HEK293 (cell line): ENCODE measurements around the gene PCDHB1.
A peak's percentile ranks its signal among the peaks of the same experiment; 100 is the strongest.

Source experiments
- CTCF ChIA-PET: fragments of 350-600 bp; formaldehyde crosslinking; extraction: SDS; loops from one replicate; lab custom pipeline; 2021; ENCODE audit warnings: antibody characterized with exemption; lab: Yijun Ruan, JAX
- POLR2A ChIA-PET: fragments of 300-600 bp; formaldehyde crosslinking; extraction: SDS; loops from one replicate; lab custom pipeline; 2020; ENCODE audit warnings: antibody characterized with exemption, inconsistent platforms; lab: Yijun Ruan, JAX
- H3K27ac ChIP-seq: fragments of 200-500 bp; sonication (Bioruptor generic); 2 replicates; pipeline ENCODE4 v1.5.1; 2014; ENCODE audit warnings: low read depth, low read length, control low read depth, inconsistent platforms; ENCODE audit errors: extremely low read depth
- H3K36me3 ChIP-seq, 2 experiments: fragments of 200-500 bp in 1 of 2; sonication (Bioruptor generic) in 1 of 2; 1 replicate in 1 of 2; 2 replicates in 1 of 2; pipeline ENCODE4 v1.5.1; 2014 to 2017; ENCODE audit warnings: inconsistent platforms in 2 of 2, low read length in 2 of 2; ENCODE audit not compliant: control insufficient read depth in 2 of 2, insufficient read depth in 1 of 2
- H3K4me1 ChIP-seq: fragments of 200-500 bp; sonication (Bioruptor generic); 2 replicates; pipeline ENCODE4 v1.5.1; 2014; ENCODE audit warnings: mild to moderate bottlenecking, low read length, inconsistent platforms; ENCODE audit not compliant: control insufficient read depth, insufficient read depth
- H3K4me3 ChIP-seq: 2 replicates; pipeline ENCODE4 v1.5.1; 2011; ENCODE audit warnings: low read depth, mild to moderate bottlenecking, control low read depth, low read length, moderate library complexity
- H3K9me3 ChIP-seq: fragments of 200-500 bp; sonication (Bioruptor generic); 2 replicates; pipeline ENCODE4 v1.5.1; 2014; ENCODE audit warnings: low read depth, low read length, inconsistent platforms; ENCODE audit not compliant: control insufficient read depth, insufficient read depth
- AEBP2 ChIP-seq: fragments of 450-650 bp; formaldehyde crosslinking; IDR thresholded peaks from 2 replicates; pipeline ENCODE4 v1.5.1; 2016; ENCODE audit warnings: missing biosample characterization, missing genetic modification characterization, borderline replicate concordance
- BCL11B ChIP-seq: fragments of 450-650 bp; formaldehyde crosslinking; IDR thresholded peaks from 2 replicates; pipeline ENCODE4 v1.5.1; 2016; ENCODE audit warnings: low read depth, missing biosample characterization, missing genetic modification characterization
- HIC1 ChIP-seq: fragments of 450-650 bp; formaldehyde crosslinking; IDR thresholded peaks from 2 replicates; pipeline ENCODE4 v1.5.1; 2016; ENCODE audit warnings: missing biosample characterization, missing genetic modification characterization
- KLF8 ChIP-seq: fragments of 450-650 bp; formaldehyde crosslinking; IDR thresholded peaks from 2 replicates; pipeline ENCODE4 v1.5.1; 2016; ENCODE audit warnings: missing biosample characterization, missing genetic modification characterization
- MEIS1 ChIP-seq: sonication (generic); formaldehyde crosslinking; IDR thresholded peaks from 2 replicates; pipeline ENCODE4 v1.8.1; 2022; ENCODE audit warnings: missing genetic modification reagents, mild to moderate bottlenecking, borderline replicate concordance
- OSR2 ChIP-seq: fragments of 450-650 bp; formaldehyde crosslinking; IDR thresholded peaks from 2 replicates; pipeline ENCODE4 v1.5.1; 2016; ENCODE audit warnings: missing biosample characterization, missing genetic modification characterization
- PRDM6 ChIP-seq: fragments of 450-650 bp; formaldehyde crosslinking; IDR thresholded peaks from 2 replicates; pipeline ENCODE4 v1.5.1; 2017; ENCODE audit warnings: missing biosample characterization, missing genetic modification characterization
- ZBTB20 ChIP-seq: fragments of 450-650 bp; formaldehyde crosslinking; IDR thresholded peaks from 2 replicates; pipeline ENCODE4 v1.5.1; 2016; ENCODE audit warnings: missing biosample characterization, missing genetic modification characterization
- ZBTB44 ChIP-seq: fragments of 450-650 bp; IDR thresholded peaks from 2 replicates; pipeline ENCODE4 v1.5.1; 2018; ENCODE audit warnings: missing biosample characterization, mild to moderate bottlenecking, missing genetic modification characterization
- ZEB2 ChIP-seq: fragments of 450-650 bp; formaldehyde crosslinking; IDR thresholded peaks from 2 replicates; pipeline ENCODE4 v1.5.1; 2016; ENCODE audit warnings: missing biosample characterization, missing genetic modification characterization
- ZIC2 ChIP-seq: fragments of 450-650 bp; formaldehyde crosslinking; IDR thresholded peaks from 2 replicates; pipeline ENCODE4 v1.5.1; 2016; ENCODE audit warnings: missing biosample characterization, missing genetic modification characterization
- ZNF2 ChIP-seq: fragments of 450-650 bp; formaldehyde crosslinking; IDR thresholded peaks from 2 replicates; pipeline ENCODE4 v1.5.1; 2016; ENCODE audit warnings: missing biosample characterization, missing genetic modification characterization
- ZNF24 ChIP-seq: fragments of 450-650 bp; formaldehyde crosslinking; IDR thresholded peaks from 2 replicates; pipeline ENCODE4 v1.5.1; 2016; ENCODE audit warnings: missing biosample characterization, missing genetic modification characterization
- ZNF394 ChIP-seq: fragments of 450-650 bp; formaldehyde crosslinking; IDR thresholded peaks from 2 replicates; pipeline ENCODE4 v1.5.1; 2016; ENCODE audit warnings: missing biosample characterization, missing genetic modification characterization, mild to moderate bottlenecking, moderate library complexity, borderline replicate concordance
- ZNF398 ChIP-seq: fragments of 450-650 bp; formaldehyde crosslinking; IDR thresholded peaks from 2 replicates; pipeline ENCODE4 v1.5.1; 2017; ENCODE audit warnings: missing biosample characterization, missing genetic modification characterization
- ZNF558 ChIP-seq: fragments of 450-650 bp; formaldehyde crosslinking; IDR thresholded peaks from 2 replicates; pipeline ENCODE4 v1.5.1; 2016; ENCODE audit warnings: missing biosample characterization, missing genetic modification characterization
- ZNF580 ChIP-seq: fragments of 450-650 bp; formaldehyde crosslinking; IDR thresholded peaks from 2 replicates; pipeline ENCODE4 v1.5.1; 2016; ENCODE audit warnings: missing biosample characterization, missing genetic modification characterization
- ZNF596 ChIP-seq: fragments of 450-650 bp; IDR thresholded peaks from 2 replicates; pipeline ENCODE4 v1.5.0; 2018; ENCODE audit warnings: missing biosample characterization, mild to moderate bottlenecking, missing genetic modification characterization, moderate library complexity
- ZNF600 ChIP-seq: fragments of 450-650 bp; formaldehyde crosslinking; IDR thresholded peaks from 2 replicates; pipeline ENCODE4 v1.5.1; 2016; ENCODE audit warnings: missing biosample characterization, missing genetic modification characterization
- ZNF621 ChIP-seq: fragments of 450-650 bp; formaldehyde crosslinking; IDR thresholded peaks from 2 replicates; pipeline ENCODE4 v1.5.1; 2017; ENCODE audit warnings: missing biosample characterization, missing genetic modification characterization
- ZNF624 ChIP-seq: fragments of 450-650 bp; formaldehyde crosslinking; IDR thresholded peaks from 2 replicates; pipeline ENCODE4 v1.5.1; 2017; ENCODE audit warnings: missing biosample characterization, missing genetic modification characterization
- ZNF629 ChIP-seq: fragments of 450-650 bp; formaldehyde crosslinking; IDR thresholded peaks from 2 replicates; pipeline ENCODE4 v1.5.1; 2017; ENCODE audit warnings: missing biosample characterization, missing genetic modification characterization
- ZNF639 ChIP-seq: fragments of 450-650 bp; formaldehyde crosslinking; IDR thresholded peaks from 2 replicates; pipeline ENCODE4 v1.5.1; 2016; ENCODE audit warnings: missing biosample characterization, missing genetic modification characterization
- ZNF670 ChIP-seq: fragments of 450-650 bp; formaldehyde crosslinking; IDR thresholded peaks from 2 replicates; pipeline ENCODE4 v1.5.1; 2016; ENCODE audit warnings: missing biosample characterization, missing genetic modification characterization, low read depth
- ZSCAN16 ChIP-seq: fragments of 450-650 bp; formaldehyde crosslinking; IDR thresholded peaks from 2 replicates; pipeline ENCODE4 v1.5.1; 2016; ENCODE audit warnings: missing biosample characterization, missing genetic modification characterization
- ZSCAN23 ChIP-seq: fragments of 450-650 bp; formaldehyde crosslinking; IDR thresholded peaks from 2 replicates; pipeline ENCODE4 v1.5.1; 2016; ENCODE audit warnings: missing biosample characterization, missing genetic modification characterization

PCDHB1 gene

GRCh38 chr5:141003791-141004611 is 47.2 kb upstream of the PCDHB1 start:
- ChIA-PET CTCF (interaction anchor here (1.0 to 1.6 kb wide), 5 partner anchors 11 to 122 kb away, joined by 3 to 5 read pairs (median 4); partner anchors contain the start of genes PCDHA13 and PCDHAC1), POLR2A (interaction anchor here (0.7 to 1.4 kb wide), 2 partner anchors 15 to 37 kb away, joined by 3 to 6 read pairs; partner anchors contain the start of gene PCDHAC2)
- H3K4me3 ChIP-seq: no peak overlapping the region
- H3K36me3 ChIP-seq: no peaks in the 10 kb centered on the region
- peak overlapping the region; percentile 55 for H3K27ac ChIP-seq
- H3K9me3 ChIP-seq: no peaks in the 10 kb centered on the region
- peaks cover 24% of the 10 kb centered on the region for H3K4me1 ChIP-seq
- TF ChIP-seq MEIS1 (CRISPR knock-in tag) (no peak), KLF8 (tag by site-specific recombination) (peak; percentile 26; the same call in 1 of the 2 replicates), ZNF621 (no peak), ZNF24 (tag by site-specific recombination) (0 out of 2 replicates have a peak, but pooled peaks have one; percentile 18), ZNF629 (tag by site-specific recombination) (0 out of 2 replicates have a peak, but pooled peaks have one; percentile 17), ZBTB20 (peak; percentile 37; the same call in 1 of the 2 replicates), ZNF580 (tag by site-specific recombination) (no peak), ZSCAN23 (tag by site-specific recombination) (no peak), ZNF558 (tag by site-specific recombination) (no peak), AEBP2 (tag by site-specific recombination) (no peak), BCL11B (tag by site-specific recombination) (no peak), ZBTB44 (tag by site-specific recombination) (peak; percentile 26; the same call in 1 of the 2 replicates), PRDM6 (tag by site-specific recombination) (0 out of 2 replicates have a peak, but pooled peaks have one; percentile 37), HIC1 (no peak; the same call in none of the 2 replicates), ZNF639 (tag by site-specific recombination) (no peak), ZSCAN16 (tag by site-specific recombination) (no peak), ZNF398 (no peak), ZNF2 (tag by site-specific recombination) (no peak), ZNF600 (tag by site-specific recombination) (peak; percentile 76), ZNF394 (tag by site-specific recombination) (no peak), ZNF596 (tag by site-specific recombination) (no peak), OSR2 (tag by site-specific recombination) (peak; percentile 76), ZEB2 (tag by site-specific recombination) (peak; percentile 59), ZNF624 (tag by site-specific recombination) (no peak), ZNF670 (tag by site-specific recombination) (no peak), ZIC2 (tag by site-specific recombination) (peak; percentile 89)
